K562 (cell line): ENCODE measurements around the gene HOXA13. TPM values are rescaled to one million over a fixed set of nuclear protein-coding genes. Genes with fewer than 3 reads are reported as not detected.
A peak's percentile ranks its signal among the peaks of the same experiment; 100 is the strongest.

ENCODE experiments used
- CREB1 ChIP-seq, 2 experiments: sonication (generic) in 1 of 2; formaldehyde crosslinking in 1 of 2; IDR thresholded peaks; 2 replicates each; pipeline versions ENCODE4 v1.6.1 to v1.8.0; 2012 to 2022; ENCODE audit warnings: inconsistent platforms in 1 of 2, mild to moderate bottlenecking in 1 of 2, missing genetic modification reagents in 1 of 2, moderate library complexity in 1 of 2
- CREB5 ChIP-seq: fragments of 250-450 bp; sonication (Bioruptor Pico); IDR thresholded peaks from 2 replicates; pipeline ENCODE4 v1.5.0; 2020; ENCODE audit warnings: mild to moderate bottlenecking
- CXXC5 ChIP-seq: fragments of 250-450 bp; sonication (Bioruptor Pico); IDR thresholded peaks from 2 replicates; pipeline ENCODE4 v1.8.0; 2022; ENCODE audit warnings: inconsistent platforms, mild to moderate bottlenecking, moderate library complexity
- ETV1 ChIP-seq: fragments of 450-650 bp; conservative IDR thresholded peaks from 2 replicates; pipeline ENCODE4 v1.6.1; 2016; ENCODE audit warnings: missing genetic modification characterization, control low read depth, low read depth, missing compliant biosample characterization
- KAT7 ChIP-seq: sonication (generic); formaldehyde crosslinking; IDR thresholded peaks from 2 replicates; pipeline ENCODE4 v1.8.0; 2022; ENCODE audit warnings: missing genetic modification reagents, mild to moderate bottlenecking, borderline replicate concordance
- KDM2B ChIP-seq: fragments of 250-450 bp; sonication (Bioruptor Pico); IDR thresholded peaks from 2 replicates; pipeline ENCODE4 v1.8.0; 2021; ENCODE audit warnings: mild to moderate bottlenecking, moderate library complexity
- MAZ ChIP-seq, 2 experiments: fragments of 450-650 bp in 1 of 2; sonication (generic) in 1 of 2; formaldehyde crosslinking; IDR thresholded peaks in 1 of 2; conservative IDR thresholded peaks in 1 of 2; 2 replicates each; pipeline versions ENCODE4 v1.4.0 to v1.5.0; 2020; ENCODE audit warnings: mild to moderate bottlenecking in 1 of 2, missing genetic modification reagents in 1 of 2
- RCOR1 ChIP-seq, 2 experiments: IDR thresholded peaks; 2 replicates each; pipeline ENCODE4 v1.6.1; 2012; ENCODE audit warnings: low read depth in 2 of 2, low read length in 2 of 2, borderline replicate concordance in 1 of 2, improper control_type of control experiment in 1 of 2
- TEAD4 ChIP-seq, 2 experiments: sonication (generic) in 1 of 2; formaldehyde crosslinking in 1 of 2; IDR thresholded peaks; 2 replicates each; pipeline versions ENCODE4 v1.6.1 to v1.8.0; 2012 to 2022; ENCODE audit warnings: borderline replicate concordance in 1 of 2, inconsistent platforms in 1 of 2, low read length in 1 of 2, mild to moderate bottlenecking in 1 of 2, missing genetic modification reagents in 1 of 2
- XRCC3 ChIP-seq: fragments of 450-650 bp; IDR thresholded peaks from 2 replicates; pipeline ENCODE4 v1.6.1; 2017; ENCODE audit warnings: mild to moderate bottlenecking, moderate library complexity
- ZBTB12 ChIP-seq: fragments of 250-450 bp; sonication (Bioruptor Pico); IDR thresholded peaks from 2 replicates; pipeline ENCODE4 v1.4.0; 2020
- ZBTB17 ChIP-seq: fragments of 450-650 bp; formaldehyde crosslinking; IDR thresholded peaks from 2 replicates; pipeline ENCODE4 v1.4.0; 2020; ENCODE audit warnings: mild to moderate bottlenecking
- ZNF316 ChIP-seq: fragments of 450-650 bp; IDR thresholded peaks from 2 replicates; pipeline ENCODE4 v1.6.1; 2016
- polyA plus RNA-seq, 8 experiments: library from polyadenylated mRNA; depleted of rRNA in 4 of 8; stranded (reverse) in 5 of 8; unstranded in 3 of 8; fragments of >200 nt; fragmentation: Nextera tagmentation in 2 of 8; fragmentation: Illumina TruSeq in 1 of 8; extraction: Ambion mirVana in 2 of 8; extraction: Trizol in 1 of 8; gene quantifications; 2 replicates each; pipeline versions ENCODE4 v1.2.1 to v1.2.3, GENCODE V29; 2011 to 2014; ENCODE audit warnings: inconsistent platforms in 1 of 8, missing spikeins in 1 of 8
- total RNA-seq, 7 experiments: library from RNA; depleted of rRNA in 6 of 7; stranded (reverse); fragments of >200 nt in 6 of 7; fragmentation: Illumina TruSeq in 2 of 7; extraction: Trizol in 2 of 7; gene quantifications; 2 replicates each; pipeline versions ENCODE4 v1.2.1 to v1.2.3, GENCODE V29; 2011 to 2021; ENCODE audit warnings: low replicate concordance in 1 of 7
- TF ChIP-seq, protein P1 (sequence below): fragments of 200-800 bp; sonication (Bioruptor generic); IDR thresholded peaks from 2 replicates; pipeline ENCODE4 v1.6.1; 2016; ENCODE audit warnings: missing genetic modification characterization, missing compliant biosample characterization
- TF ChIP-seq, protein P2 (sequence below): sonication (generic); formaldehyde crosslinking; IDR thresholded peaks from 2 replicates; pipeline ENCODE4 v1.8.1; 2022; ENCODE audit warnings: missing genetic modification reagents

HOXA13 gene
- total and polyA plus RNA-seq, 9 of the 15 experiments (the other 6 are each of a cell fraction or from before 2014, with no cell fraction given): not detected

- TF ChIP-seq, protein P1, sequence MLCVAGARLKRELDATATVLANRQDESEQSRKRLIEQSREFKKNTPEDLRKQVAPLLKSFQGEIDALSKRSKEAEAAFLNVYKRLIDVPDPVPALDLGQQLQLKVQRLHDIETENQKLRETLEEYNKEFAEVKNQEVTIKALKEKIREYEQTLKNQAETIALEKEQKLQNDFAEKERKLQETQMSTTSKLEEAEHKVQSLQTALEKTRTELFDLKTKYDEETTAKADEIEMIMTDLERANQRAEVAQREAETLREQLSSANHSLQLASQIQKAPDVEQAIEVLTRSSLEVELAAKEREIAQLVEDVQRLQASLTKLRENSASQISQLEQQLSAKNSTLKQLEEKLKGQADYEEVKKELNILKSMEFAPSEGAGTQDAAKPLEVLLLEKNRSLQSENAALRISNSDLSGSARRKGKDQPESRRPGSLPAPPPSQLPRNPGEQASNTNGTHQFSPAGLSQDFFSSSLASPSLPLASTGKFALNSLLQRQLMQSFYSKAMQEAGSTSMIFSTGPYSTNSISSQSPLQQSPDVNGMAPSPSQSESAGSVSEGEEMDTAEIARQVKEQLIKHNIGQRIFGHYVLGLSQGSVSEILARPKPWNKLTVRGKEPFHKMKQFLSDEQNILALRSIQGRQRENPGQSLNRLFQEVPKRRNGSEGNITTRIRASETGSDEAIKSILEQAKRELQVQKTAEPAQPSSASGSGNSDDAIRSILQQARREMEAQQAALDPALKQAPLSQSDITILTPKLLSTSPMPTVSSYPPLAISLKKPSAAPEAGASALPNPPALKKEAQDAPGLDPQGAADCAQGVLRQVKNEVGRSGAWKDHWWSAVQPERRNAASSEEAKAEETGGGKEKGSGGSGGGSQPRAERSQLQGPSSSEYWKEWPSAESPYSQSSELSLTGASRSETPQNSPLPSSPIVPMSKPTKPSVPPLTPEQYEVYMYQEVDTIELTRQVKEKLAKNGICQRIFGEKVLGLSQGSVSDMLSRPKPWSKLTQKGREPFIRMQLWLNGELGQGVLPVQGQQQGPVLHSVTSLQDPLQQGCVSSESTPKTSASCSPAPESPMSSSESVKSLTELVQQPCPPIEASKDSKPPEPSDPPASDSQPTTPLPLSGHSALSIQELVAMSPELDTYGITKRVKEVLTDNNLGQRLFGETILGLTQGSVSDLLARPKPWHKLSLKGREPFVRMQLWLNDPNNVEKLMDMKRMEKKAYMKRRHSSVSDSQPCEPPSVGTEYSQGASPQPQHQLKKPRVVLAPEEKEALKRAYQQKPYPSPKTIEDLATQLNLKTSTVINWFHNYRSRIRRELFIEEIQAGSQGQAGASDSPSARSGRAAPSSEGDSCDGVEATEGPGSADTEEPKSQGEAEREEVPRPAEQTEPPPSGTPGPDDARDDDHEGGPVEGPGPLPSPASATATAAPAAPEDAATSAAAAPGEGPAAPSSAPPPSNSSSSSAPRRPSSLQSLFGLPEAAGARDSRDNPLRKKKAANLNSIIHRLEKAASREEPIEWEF (CRISPR knock-in tag): no peak
- TF ChIP-seq CXXC5 (CRISPR knock-in tag) (peak; percentile 2; the same call in 1 of the 2 replicates), XRCC3 (no peak), CREB5 (no peak), KDM2B (no peak), CREB1 (IDR thresholded peaks at IDR 0.05) (no peak), CREB1 (CRISPR knock-in tag; IDR thresholded peaks at IDR 0.05) (no peak), KAT7 (CRISPR knock-in tag) (no peak), MAZ (CRISPR knock-in tag; conservative IDR thresholded peaks at IDR 0.05 in 1 of 2, IDR thresholded peaks at IDR 0.05 in 1 of 2) (peak; percentile 14 to 26; a peak in 1 of 4 replicates), ZBTB12 (CRISPR knock-in tag) (no peak), ZBTB17 (CRISPR knock-in tag) (no peak), ZNF316 (no peak), ETV1 (no peak), RCOR1 (IDR thresholded peaks at IDR 0.05; ENCODE audit: borderline replicate concordance in 1 of 2, low read depth in 2 of 2, low read length in 2 of 2) (peak in 1 of 2 experiments; percentile 45; a peak in 1 of 4 replicates), TEAD4 (IDR thresholded peaks at IDR 0.05; ENCODE audit: low read length) (peak; percentile 82), TEAD4 (CRISPR knock-in tag; IDR thresholded peaks at IDR 0.05; ENCODE audit: borderline replicate concordance) (no peak)
- TF ChIP-seq, protein P2, sequence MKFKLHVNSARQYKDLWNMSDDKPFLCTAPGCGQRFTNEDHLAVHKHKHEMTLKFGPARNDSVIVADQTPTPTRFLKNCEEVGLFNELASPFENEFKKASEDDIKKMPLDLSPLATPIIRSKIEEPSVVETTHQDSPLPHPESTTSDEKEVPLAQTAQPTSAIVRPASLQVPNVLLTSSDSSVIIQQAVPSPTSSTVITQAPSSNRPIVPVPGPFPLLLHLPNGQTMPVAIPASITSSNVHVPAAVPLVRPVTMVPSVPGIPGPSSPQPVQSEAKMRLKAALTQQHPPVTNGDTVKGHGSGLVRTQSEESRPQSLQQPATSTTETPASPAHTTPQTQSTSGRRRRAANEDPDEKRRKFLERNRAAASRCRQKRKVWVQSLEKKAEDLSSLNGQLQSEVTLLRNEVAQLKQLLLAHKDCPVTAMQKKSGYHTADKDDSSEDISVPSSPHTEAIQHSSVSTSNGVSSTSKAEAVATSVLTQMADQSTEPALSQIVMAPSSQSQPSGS: no peak
Measured at GRCh38 chr7:27160546-27161213, 39.2 kb downstream of the HOXA13 start (continued).
